T-helper 2 cell treated with Interferon-gamma antibody and Interleukin-4, amounts not matched to agents 5 μg/mL and 100 μg/mL, for 36 hours (primary cell): ENCODE results near the gene PACSIN1.

Experiments used
- DNase-seq: peaks from one replicate; pipeline ENCODE4 v3.0.0; 2021; ENCODE audit warnings: low spot score
- H3K27ac Mint-ChIP-seq: one replicate; pipeline ENCODE4 v1.8.0; 2021; ENCODE audit warnings: mild to moderate bottlenecking, mixed read lengths
- H3K27me3 Mint-ChIP-seq: one replicate; pipeline ENCODE4 v1.8.0; 2021; ENCODE audit warnings: low read depth, mixed read lengths
- H3K36me3 Mint-ChIP-seq: one replicate; pipeline ENCODE4 v1.8.0; 2021; ENCODE audit warnings: low read depth, mixed read lengths
- H3K4me1 Mint-ChIP-seq: one replicate; pipeline ENCODE4 v1.8.0; 2021; ENCODE audit warnings: low read depth, mixed read lengths
- H3K4me3 Mint-ChIP-seq: one replicate; pipeline ENCODE4 v1.8.0; 2022; ENCODE audit warnings: mild to moderate bottlenecking, moderate library complexity, mixed read lengths
- H3K9me3 Mint-ChIP-seq: one replicate; pipeline ENCODE4 v1.8.0; 2021; ENCODE audit warnings: mixed read lengths

PACSIN1 gene

GRCh38 chr6:34553750-34554149 lies 87.9 kb downstream of the PACSIN1 start:
- no peak overlapping the region for H3K4me3 Mint-ChIP-seq
- DNase-seq = no peak
- no peaks in the 10 kb centered on the region for H3K9me3 Mint-ChIP-seq
- H3K27ac Mint-ChIP-seq = no peak overlapping the region
- no peaks in the 10 kb centered on the region for H3K27me3 Mint-ChIP-seq
- peaks cover 13% of the 10 kb centered on the region for H3K4me1 Mint-ChIP-seq
- H3K36me3 Mint-ChIP-seq = no peaks in the 10 kb centered on the region

- Mint-ChIP-seq H3K36me3 (no peaks in the 10 kb centered on the region), H3K27ac (no peak overlapping the region), H3K4me3 (no peak overlapping the region), H3K27me3 (no peaks in the 10 kb centered on the region), H3K9me3 (no peaks in the 10 kb centered on the region), H3K4me1 (peaks cover 13% of the 10 kb centered on the region)
- no peak for DNase-seq
Measured at GRCh38 chr6:34554291-34555006, 88.6 kb downstream of the PACSIN1 start.

GRCh38 chr6:34555007-34555322 lies 89.1 kb downstream of the PACSIN1 start:
- H3K4me3 Mint-ChIP-seq = no peak overlapping the region
- H3K27me3 Mint-ChIP-seq = no peaks in the 10 kb centered on the region
- H3K9me3 Mint-ChIP-seq = no peaks in the 10 kb centered on the region
- no peaks in the 10 kb centered on the region for H3K36me3 Mint-ChIP-seq
- no peak for DNase-seq
- peaks cover 13% of the 10 kb centered on the region for H3K4me1 Mint-ChIP-seq
- no peak overlapping the region for H3K27ac Mint-ChIP-seq

GRCh38 chr6:34555328-34555727 lies 89.5 kb downstream of the PACSIN1 start:
- Mint-ChIP-seq H3K27ac (no peak overlapping the region), H3K27me3 (no peaks in the 10 kb centered on the region), H3K36me3 (no peaks in the 10 kb centered on the region), H3K4me1 (peaks cover 13% of the 10 kb centered on the region), H3K4me3 (no peak overlapping the region), H3K9me3 (no peaks in the 10 kb centered on the region)
- DNase-seq = no peak

GRCh38 chr6:34556031-34556471 lies 90.2 kb downstream of the PACSIN1 start, which contains the start of gene SPDEF:
SPDEF (minus strand) TSS chr6:34556329; CDS start chr6:34544455, 11,874 bp downstream.
- Mint-ChIP-seq H3K9me3 (no peaks in the 10 kb centered on the region), H3K36me3 (no peaks in the 10 kb centered on the region), H3K27ac (no peak within 1 kb of the TSS), H3K4me3 (no peak within 1 kb of the TSS), H3K27me3 (no peaks in the 10 kb centered on the region), H3K4me1 (peaks cover 13% of the 10 kb centered on the region)
- no peak for DNase-seq

- DNase-seq = no peak
- Mint-ChIP-seq H3K9me3 (no peaks in the 10 kb centered on the region), H3K36me3 (no peaks in the 10 kb centered on the region), H3K4me1 (peaks cover 13% of the 10 kb centered on the region), H3K4me3 (no peak overlapping the region), H3K27me3 (no peaks in the 10 kb centered on the region), H3K27ac (no peak overlapping the region)
Measured at GRCh38 chr6:34556493-34556892, 90.6 kb downstream of the PACSIN1 start.

GRCh38 chr6:34557228-34557627 lies 91.4 kb downstream of the PACSIN1 start:
- no peaks in the 10 kb centered on the region for H3K36me3 Mint-ChIP-seq
- no peaks in the 10 kb centered on the region for H3K9me3 Mint-ChIP-seq
- DNase-seq = no peak
- H3K4me1 Mint-ChIP-seq = peaks cover 13% of the 10 kb centered on the region
- H3K27me3 Mint-ChIP-seq = no peaks in the 10 kb centered on the region
- H3K27ac Mint-ChIP-seq = no peak overlapping the region
- H3K4me3 Mint-ChIP-seq = no peak overlapping the region

- H3K27ac Mint-ChIP-seq = no peak overlapping the region
- no peaks in the 10 kb centered on the region for H3K36me3 Mint-ChIP-seq
- no peak for DNase-seq
- H3K4me3 Mint-ChIP-seq = no peak overlapping the region
- peaks cover 13% of the 10 kb centered on the region for H3K4me1 Mint-ChIP-seq
- no peaks in the 10 kb centered on the region for H3K9me3 Mint-ChIP-seq
- no peaks in the 10 kb centered on the region for H3K27me3 Mint-ChIP-seq
Measured at GRCh38 chr6:34558172-34558714, 92.4 kb downstream of the PACSIN1 start.

- Mint-ChIP-seq H3K4me1 (peaks cover 4% of the 10 kb centered on the region), H3K4me3 (no peak overlapping the region), H3K36me3 (no peaks in the 10 kb centered on the region), H3K27me3 (no peaks in the 10 kb centered on the region), H3K9me3 (no peaks in the 10 kb centered on the region), H3K27ac (no peak overlapping the region)
- no peak for DNase-seq
Measured at GRCh38 chr6:34559651-34560365, 93.9 kb downstream of the PACSIN1 start.

GRCh38 chr6:34560366-34561226 lies 94.7 kb downstream of the PACSIN1 start:
- Mint-ChIP-seq H3K4me1 (no peaks in the 10 kb centered on the region), H3K36me3 (no peaks in the 10 kb centered on the region), H3K27me3 (no peaks in the 10 kb centered on the region), H3K4me3 (no peak overlapping the region), H3K27ac (no peak overlapping the region), H3K9me3 (no peaks in the 10 kb centered on the region)
- no peak for DNase-seq

GRCh38 chr6:34561227-34561530 lies 95.3 kb downstream of the PACSIN1 start:
- Mint-ChIP-seq H3K9me3 (no peaks in the 10 kb centered on the region), H3K4me3 (no peak overlapping the region), H3K27me3 (no peaks in the 10 kb centered on the region), H3K36me3 (no peaks in the 10 kb centered on the region), H3K27ac (no peak overlapping the region), H3K4me1 (no peaks in the 10 kb centered on the region)
- no peak for DNase-seq

GRCh38 chr6:34562350-34562749 lies 96.5 kb downstream of the PACSIN1 start:
- Mint-ChIP-seq H3K9me3 (no peaks in the 10 kb centered on the region), H3K27me3 (no peaks in the 10 kb centered on the region), H3K36me3 (no peaks in the 10 kb centered on the region)

GRCh38 chr6:34562861-34563512 lies 97.1 kb downstream of the PACSIN1 start:
- H3K4me1 Mint-ChIP-seq = no peaks in the 10 kb centered on the region
- H3K36me3 Mint-ChIP-seq = no peaks in the 10 kb centered on the region
- no peaks in the 10 kb centered on the region for H3K9me3 Mint-ChIP-seq
- no peak for DNase-seq
- no peak overlapping the region for H3K4me3 Mint-ChIP-seq
- no peaks in the 10 kb centered on the region for H3K27me3 Mint-ChIP-seq
- no peak overlapping the region for H3K27ac Mint-ChIP-seq

More at GRCh38 chr6:34562350-34562749, 96.5 kb downstream of the PACSIN1 start:
- Mint-ChIP-seq H3K4me1 (no peaks in the 10 kb centered on the region), H3K4me3 (no peak overlapping the region), H3K27ac (no peak overlapping the region)
- no peak for DNase-seq
